HEK293 (cell line): Measurements from ENCODE around the gene PSMD12.

ENCODE experiments used
- CTCF ChIA-PET: fragments of 350-600 bp; formaldehyde crosslinking; extraction: SDS; loops from one replicate; lab custom pipeline; 2021; ENCODE audit warnings: antibody characterized with exemption; lab: Yijun Ruan, JAX
- POLR2A ChIA-PET: fragments of 300-600 bp; formaldehyde crosslinking; extraction: SDS; loops from one replicate; lab custom pipeline; 2020; ENCODE audit warnings: antibody characterized with exemption, inconsistent platforms; lab: Yijun Ruan, JAX
- H3K27ac ChIP-seq: fragments of 200-500 bp; sonication (Bioruptor generic); 2 replicates; pipeline ENCODE4 v1.5.1; 2014; ENCODE audit warnings: low read depth, low read length, control low read depth, inconsistent platforms; ENCODE audit errors: extremely low read depth
- H3K36me3 ChIP-seq, 2 experiments: fragments of 200-500 bp in 1 of 2; sonication (Bioruptor generic) in 1 of 2; 1 replicate in 1 of 2; 2 replicates in 1 of 2; pipeline ENCODE4 v1.5.1; 2014 to 2017; ENCODE audit warnings: inconsistent platforms in 2 of 2, low read length in 2 of 2; ENCODE audit not compliant: control insufficient read depth in 2 of 2, insufficient read depth in 1 of 2
- H3K4me1 ChIP-seq: fragments of 200-500 bp; sonication (Bioruptor generic); 2 replicates; pipeline ENCODE4 v1.5.1; 2014; ENCODE audit warnings: mild to moderate bottlenecking, low read length, inconsistent platforms; ENCODE audit not compliant: control insufficient read depth, insufficient read depth
- H3K4me3 ChIP-seq: 2 replicates; pipeline ENCODE4 v1.5.1; 2011; ENCODE audit warnings: low read depth, mild to moderate bottlenecking, control low read depth, low read length, moderate library complexity
- H3K9me3 ChIP-seq: fragments of 200-500 bp; sonication (Bioruptor generic); 2 replicates; pipeline ENCODE4 v1.5.1; 2014; ENCODE audit warnings: low read depth, low read length, inconsistent platforms; ENCODE audit not compliant: control insufficient read depth, insufficient read depth
- GLIS2 ChIP-seq: fragments of 450-650 bp; formaldehyde crosslinking; IDR thresholded peaks from 2 replicates; pipeline ENCODE4 v1.5.1; 2016; ENCODE audit warnings: missing biosample characterization, missing genetic modification characterization
- HOXC10 ChIP-seq: sonication (generic); formaldehyde crosslinking; IDR thresholded peaks from 2 replicates; pipeline ENCODE4 v1.8.1; 2023; ENCODE audit warnings: mild to moderate bottlenecking, missing genetic modification reagents
- RBAK ChIP-seq: fragments of 450-650 bp; formaldehyde crosslinking; IDR thresholded peaks from 2 replicates; pipeline ENCODE4 v1.5.1; 2016; ENCODE audit warnings: missing biosample characterization, missing genetic modification characterization
- SP7 ChIP-seq: fragments of 450-650 bp; formaldehyde crosslinking; IDR thresholded peaks from 2 replicates; pipeline ENCODE4 v1.5.1; 2016; ENCODE audit warnings: missing biosample characterization, missing genetic modification characterization
- ZFP37 ChIP-seq: fragments of 450-650 bp; formaldehyde crosslinking; IDR thresholded peaks from 2 replicates; pipeline ENCODE4 v1.5.1; 2016; ENCODE audit warnings: missing biosample characterization, missing genetic modification characterization
- ZNF555 ChIP-seq: fragments of 450-650 bp; formaldehyde crosslinking; conservative IDR thresholded peaks from 2 replicates; pipeline ENCODE4 v1.5.1; 2017; ENCODE audit warnings: missing biosample characterization, mild to moderate bottlenecking, missing genetic modification characterization, inconsistent platforms
- ZNF560 ChIP-seq: fragments of 450-650 bp; formaldehyde crosslinking; IDR thresholded peaks from 2 replicates; pipeline ENCODE4 v1.5.1; 2017; ENCODE audit warnings: missing biosample characterization, missing genetic modification characterization, borderline replicate concordance
- ZNF571 ChIP-seq: fragments of 450-650 bp; formaldehyde crosslinking; IDR thresholded peaks from 2 replicates; pipeline ENCODE4 v1.5.0; 2017; ENCODE audit warnings: missing biosample characterization, missing genetic modification characterization
- ZNF626 ChIP-seq: fragments of 450-650 bp; sonication (Bioruptor Pico); formaldehyde crosslinking; IDR thresholded peaks from 2 replicates; pipeline ENCODE4 v1.5.1; 2018; ENCODE audit warnings: missing biosample characterization, missing genetic modification characterization, inconsistent platforms
- ZNF629 ChIP-seq: fragments of 450-650 bp; formaldehyde crosslinking; IDR thresholded peaks from 2 replicates; pipeline ENCODE4 v1.5.1; 2017; ENCODE audit warnings: missing biosample characterization, missing genetic modification characterization
- ZNF654 ChIP-seq: fragments of 450-650 bp; formaldehyde crosslinking; IDR thresholded peaks from 2 replicates; pipeline ENCODE4 v1.5.1; 2016; ENCODE audit warnings: low read depth, missing biosample characterization, missing genetic modification characterization
- ZNF768 ChIP-seq: fragments of 450-650 bp; formaldehyde crosslinking; IDR thresholded peaks from 2 replicates; pipeline ENCODE4 v1.5.1; 2018; ENCODE audit warnings: missing biosample characterization, mild to moderate bottlenecking, missing genetic modification characterization
- ZNF792 ChIP-seq: fragments of 450-650 bp; formaldehyde crosslinking; IDR thresholded peaks from 2 replicates; pipeline ENCODE4 v1.5.1; 2016; ENCODE audit warnings: missing biosample characterization, missing genetic modification characterization
- TF ChIP-seq, protein P1 (sequence below): fragments of 450-650 bp; formaldehyde crosslinking; IDR thresholded peaks from 2 replicates; pipeline ENCODE4 v1.5.1; 2016; ENCODE audit warnings: missing biosample characterization, missing genetic modification characterization
- TF ChIP-seq, protein P2 (sequence below): fragments of 450-650 bp; formaldehyde crosslinking; IDR thresholded peaks from 2 replicates; pipeline ENCODE4 v1.5.1; 2016; ENCODE audit warnings: missing biosample characterization, missing genetic modification characterization
- TF ChIP-seq, protein P3 (sequence below): fragments of 450-650 bp; formaldehyde crosslinking; IDR thresholded peaks from 2 replicates; pipeline ENCODE4 v1.5.1; 2016; ENCODE audit warnings: missing biosample characterization, missing genetic modification characterization
- TF ChIP-seq, protein P4 (sequence below): fragments of 450-650 bp; formaldehyde crosslinking; IDR thresholded peaks from 2 replicates; pipeline ENCODE4 v1.5.1; 2016; ENCODE audit warnings: missing biosample characterization, missing genetic modification characterization
- TF ChIP-seq, protein P5 (sequence below): fragments of 450-650 bp; formaldehyde crosslinking; conservative IDR thresholded peaks from 2 replicates; pipeline ENCODE4 v1.5.1; 2016; ENCODE audit warnings: low read depth, missing biosample characterization, missing genetic modification characterization
- TF ChIP-seq, protein P6 (sequence below): fragments of 450-650 bp; formaldehyde crosslinking; IDR thresholded peaks from 2 replicates; pipeline ENCODE4 v1.5.1; 2016; ENCODE audit warnings: missing biosample characterization, missing genetic modification characterization
- TF ChIP-seq, protein P7 (sequence below): fragments of 450-650 bp; formaldehyde crosslinking; IDR thresholded peaks from 2 replicates; pipeline ENCODE4 v1.5.1; 2017; ENCODE audit warnings: missing biosample characterization, missing genetic modification characterization

The PSMD12 gene

DNA sequence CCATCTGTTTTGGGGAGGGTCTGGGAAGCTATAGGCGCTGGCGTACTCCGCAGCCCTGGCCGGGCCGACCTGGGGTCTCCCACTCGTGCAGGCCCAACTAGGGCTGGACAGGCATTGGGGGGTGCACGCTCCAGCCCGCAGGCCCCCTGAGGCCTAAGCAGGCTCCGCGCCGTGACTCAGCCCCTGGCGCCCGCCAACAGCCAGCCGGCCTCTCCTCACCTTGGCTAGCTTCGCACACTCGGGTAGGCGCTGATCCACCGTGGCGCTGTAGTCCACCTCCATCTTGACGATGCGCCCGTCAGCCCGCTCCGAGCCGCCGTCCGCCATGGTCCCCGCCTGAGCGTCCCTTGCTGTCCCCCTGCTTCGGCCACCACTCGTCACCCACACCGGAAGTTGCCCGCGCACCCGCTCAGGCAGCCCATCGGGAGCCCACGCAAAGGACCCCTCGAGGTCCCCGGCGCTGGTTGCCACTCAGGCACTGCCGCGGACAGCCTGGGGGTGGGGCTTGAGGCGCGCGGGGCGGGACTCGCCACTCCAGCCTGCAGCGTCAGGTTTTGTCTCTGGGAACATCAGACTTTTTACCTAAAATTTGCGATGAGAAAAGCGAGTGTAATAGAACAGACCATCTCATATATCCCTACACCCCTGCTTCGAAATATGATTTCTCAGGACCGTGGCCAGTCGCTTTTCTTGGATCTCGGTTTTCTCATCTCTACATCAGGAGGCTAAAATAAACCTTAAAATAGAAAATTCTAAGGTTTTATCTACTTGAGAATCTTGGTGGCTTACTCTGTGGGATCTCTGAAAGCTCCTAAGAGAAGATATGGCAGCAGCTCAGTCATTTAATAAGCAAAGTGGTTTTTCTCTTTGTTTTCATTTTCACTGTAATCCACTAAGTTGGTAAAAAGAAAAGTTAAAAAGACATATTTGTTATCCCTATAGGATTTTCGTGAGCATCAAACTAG lies at the start of gene PSMD12 (continued):
- TF ChIP-seq, protein P1, sequence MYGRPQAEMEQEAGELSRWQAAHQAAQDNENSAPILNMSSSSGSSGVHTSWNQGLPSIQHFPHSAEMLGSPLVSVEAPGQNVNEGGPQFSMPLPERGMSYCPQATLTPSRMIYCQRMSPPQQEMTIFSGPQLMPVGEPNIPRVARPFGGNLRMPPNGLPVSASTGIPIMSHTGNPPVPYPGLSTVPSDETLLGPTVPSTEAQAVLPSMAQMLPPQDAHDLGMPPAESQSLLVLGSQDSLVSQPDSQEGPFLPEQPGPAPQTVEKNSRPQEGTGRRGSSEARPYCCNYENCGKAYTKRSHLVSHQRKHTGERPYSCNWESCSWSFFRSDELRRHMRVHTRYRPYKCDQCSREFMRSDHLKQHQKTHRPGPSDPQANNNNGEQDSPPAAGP (tag by site-specific recombination): peak; percentile 91
- TF ChIP-seq HOXC10: peak; percentile 92; the same call in 1 of the 2 replicates
- TF ChIP-seq, protein P2, sequence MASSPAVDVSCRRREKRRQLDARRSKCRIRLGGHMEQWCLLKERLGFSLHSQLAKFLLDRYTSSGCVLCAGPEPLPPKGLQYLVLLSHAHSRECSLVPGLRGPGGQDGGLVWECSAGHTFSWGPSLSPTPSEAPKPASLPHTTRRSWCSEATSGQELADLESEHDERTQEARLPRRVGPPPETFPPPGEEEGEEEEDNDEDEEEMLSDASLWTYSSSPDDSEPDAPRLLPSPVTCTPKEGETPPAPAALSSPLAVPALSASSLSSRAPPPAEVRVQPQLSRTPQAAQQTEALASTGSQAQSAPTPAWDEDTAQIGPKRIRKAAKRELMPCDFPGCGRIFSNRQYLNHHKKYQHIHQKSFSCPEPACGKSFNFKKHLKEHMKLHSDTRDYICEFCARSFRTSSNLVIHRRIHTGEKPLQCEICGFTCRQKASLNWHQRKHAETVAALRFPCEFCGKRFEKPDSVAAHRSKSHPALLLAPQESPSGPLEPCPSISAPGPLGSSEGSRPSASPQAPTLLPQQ: peak; percentile 62
- peak; percentile 90; the same call in 1 of the 2 replicates for TF ChIP-seq ZFP37
- TF ChIP-seq, protein P3, sequence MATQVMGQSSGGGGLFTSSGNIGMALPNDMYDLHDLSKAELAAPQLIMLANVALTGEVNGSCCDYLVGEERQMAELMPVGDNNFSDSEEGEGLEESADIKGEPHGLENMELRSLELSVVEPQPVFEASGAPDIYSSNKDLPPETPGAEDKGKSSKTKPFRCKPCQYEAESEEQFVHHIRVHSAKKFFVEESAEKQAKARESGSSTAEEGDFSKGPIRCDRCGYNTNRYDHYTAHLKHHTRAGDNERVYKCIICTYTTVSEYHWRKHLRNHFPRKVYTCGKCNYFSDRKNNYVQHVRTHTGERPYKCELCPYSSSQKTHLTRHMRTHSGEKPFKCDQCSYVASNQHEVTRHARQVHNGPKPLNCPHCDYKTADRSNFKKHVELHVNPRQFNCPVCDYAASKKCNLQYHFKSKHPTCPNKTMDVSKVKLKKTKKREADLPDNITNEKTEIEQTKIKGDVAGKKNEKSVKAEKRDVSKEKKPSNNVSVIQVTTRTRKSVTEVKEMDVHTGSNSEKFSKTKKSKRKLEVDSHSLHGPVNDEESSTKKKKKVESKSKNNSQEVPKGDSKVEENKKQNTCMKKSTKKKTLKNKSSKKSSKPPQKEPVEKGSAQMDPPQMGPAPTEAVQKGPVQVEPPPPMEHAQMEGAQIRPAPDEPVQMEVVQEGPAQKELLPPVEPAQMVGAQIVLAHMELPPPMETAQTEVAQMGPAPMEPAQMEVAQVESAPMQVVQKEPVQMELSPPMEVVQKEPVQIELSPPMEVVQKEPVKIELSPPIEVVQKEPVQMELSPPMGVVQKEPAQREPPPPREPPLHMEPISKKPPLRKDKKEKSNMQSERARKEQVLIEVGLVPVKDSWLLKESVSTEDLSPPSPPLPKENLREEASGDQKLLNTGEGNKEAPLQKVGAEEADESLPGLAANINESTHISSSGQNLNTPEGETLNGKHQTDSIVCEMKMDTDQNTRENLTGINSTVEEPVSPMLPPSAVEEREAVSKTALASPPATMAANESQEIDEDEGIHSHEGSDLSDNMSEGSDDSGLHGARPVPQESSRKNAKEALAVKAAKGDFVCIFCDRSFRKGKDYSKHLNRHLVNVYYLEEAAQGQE: peak; percentile 70; the same call in 1 of the 2 replicates
- no peak for TF ChIP-seq ZNF654 (tag by site-specific recombination)
- TF ChIP-seq, protein P4, sequence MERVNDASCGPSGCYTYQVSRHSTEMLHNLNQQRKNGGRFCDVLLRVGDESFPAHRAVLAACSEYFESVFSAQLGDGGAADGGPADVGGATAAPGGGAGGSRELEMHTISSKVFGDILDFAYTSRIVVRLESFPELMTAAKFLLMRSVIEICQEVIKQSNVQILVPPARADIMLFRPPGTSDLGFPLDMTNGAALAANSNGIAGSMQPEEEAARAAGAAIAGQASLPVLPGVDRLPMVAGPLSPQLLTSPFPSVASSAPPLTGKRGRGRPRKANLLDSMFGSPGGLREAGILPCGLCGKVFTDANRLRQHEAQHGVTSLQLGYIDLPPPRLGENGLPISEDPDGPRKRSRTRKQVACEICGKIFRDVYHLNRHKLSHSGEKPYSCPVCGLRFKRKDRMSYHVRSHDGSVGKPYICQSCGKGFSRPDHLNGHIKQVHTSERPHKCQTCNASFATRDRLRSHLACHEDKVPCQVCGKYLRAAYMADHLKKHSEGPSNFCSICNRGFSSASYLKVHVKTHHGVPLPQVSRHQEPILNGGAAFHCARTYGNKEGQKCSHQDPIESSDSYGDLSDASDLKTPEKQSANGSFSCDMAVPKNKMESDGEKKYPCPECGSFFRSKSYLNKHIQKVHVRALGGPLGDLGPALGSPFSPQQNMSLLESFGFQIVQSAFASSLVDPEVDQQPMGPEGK (tag by site-specific recombination): peak; percentile 91
- no peak for TF ChIP-seq ZNF560 (tag by site-specific recombination)
- TF ChIP-seq GLIS2 (tag by site-specific recombination): peak; percentile 94

DNA sequence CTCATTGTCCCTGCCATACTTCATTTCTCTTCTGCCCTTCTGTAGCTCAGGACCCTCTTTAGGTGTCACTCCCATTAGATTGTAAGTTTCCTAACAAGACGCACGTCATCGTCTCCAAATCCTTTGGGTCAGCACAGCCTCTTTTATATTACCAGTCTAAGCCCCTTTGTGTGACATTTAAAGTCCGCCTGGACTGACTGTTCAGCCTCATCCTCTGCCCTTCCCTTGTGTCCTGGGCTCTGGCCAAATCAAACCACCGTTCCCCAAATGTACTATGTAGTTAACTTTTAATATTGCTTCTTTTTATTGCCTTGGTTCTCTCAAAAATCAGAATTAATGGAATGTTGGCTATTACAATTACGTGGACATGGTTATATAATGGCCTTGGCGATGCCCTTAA lies 48.9 kb upstream of the PSMD12 start:
- ChIA-PET CTCF (no interaction called here), POLR2A (no interaction called here)
- Histone ChIP-seq H3K4me3 (no peak overlapping the region), H3K27ac (no peak overlapping the region), H3K9me3 (no peaks in the 10 kb centered on the region), H3K36me3 (no peaks in the 10 kb centered on the region), H3K4me1 (no peaks in the 10 kb centered on the region)
- TF ChIP-seq ZNF768 (tag by site-specific recombination) (no peak), RBAK (tag by site-specific recombination) (no peak), ZNF792 (tag by site-specific recombination) (no peak), ZNF626 (tag by site-specific recombination) (no peak), ZNF571 (no peak), ZNF629 (tag by site-specific recombination) (no peak), SP7 (no peak), ZNF555 (no peak)
- TF ChIP-seq, protein P5, sequence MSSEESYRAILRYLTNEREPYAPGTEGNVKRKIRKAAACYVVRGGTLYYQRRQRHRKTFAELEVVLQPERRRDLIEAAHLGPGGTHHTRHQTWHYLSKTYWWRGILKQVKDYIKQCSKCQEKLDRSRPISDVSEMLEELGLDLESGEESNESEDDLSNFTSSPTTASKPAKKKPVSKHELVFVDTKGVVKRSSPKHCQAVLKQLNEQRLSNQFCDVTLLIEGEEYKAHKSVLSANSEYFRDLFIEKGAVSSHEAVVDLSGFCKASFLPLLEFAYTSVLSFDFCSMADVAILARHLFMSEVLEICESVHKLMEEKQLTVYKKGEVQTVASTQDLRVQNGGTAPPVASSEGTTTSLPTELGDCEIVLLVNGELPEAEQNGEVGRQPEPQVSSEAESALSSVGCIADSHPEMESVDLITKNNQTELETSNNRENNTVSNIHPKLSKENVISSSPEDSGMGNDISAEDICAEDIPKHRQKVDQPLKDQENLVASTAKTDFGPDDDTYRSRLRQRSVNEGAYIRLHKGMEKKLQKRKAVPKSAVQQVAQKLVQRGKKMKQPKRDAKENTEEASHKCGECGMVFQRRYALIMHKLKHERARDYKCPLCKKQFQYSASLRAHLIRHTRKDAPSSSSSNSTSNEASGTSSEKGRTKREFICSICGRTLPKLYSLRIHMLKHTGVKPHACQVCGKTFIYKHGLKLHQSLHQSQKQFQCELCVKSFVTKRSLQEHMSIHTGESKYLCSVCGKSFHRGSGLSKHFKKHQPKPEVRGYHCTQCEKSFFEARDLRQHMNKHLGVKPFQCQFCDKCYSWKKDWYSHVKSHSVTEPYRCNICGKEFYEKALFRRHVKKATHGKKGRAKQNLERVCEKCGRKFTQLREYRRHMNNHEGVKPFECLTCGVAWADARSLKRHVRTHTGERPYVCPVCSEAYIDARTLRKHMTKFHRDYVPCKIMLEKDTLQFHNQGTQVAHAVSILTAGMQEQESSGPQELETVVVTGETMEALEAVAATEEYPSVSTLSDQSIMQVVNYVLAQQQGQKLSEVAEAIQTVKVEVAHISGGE (tag by site-specific recombination): no peak
- TF ChIP-seq, protein P6, sequence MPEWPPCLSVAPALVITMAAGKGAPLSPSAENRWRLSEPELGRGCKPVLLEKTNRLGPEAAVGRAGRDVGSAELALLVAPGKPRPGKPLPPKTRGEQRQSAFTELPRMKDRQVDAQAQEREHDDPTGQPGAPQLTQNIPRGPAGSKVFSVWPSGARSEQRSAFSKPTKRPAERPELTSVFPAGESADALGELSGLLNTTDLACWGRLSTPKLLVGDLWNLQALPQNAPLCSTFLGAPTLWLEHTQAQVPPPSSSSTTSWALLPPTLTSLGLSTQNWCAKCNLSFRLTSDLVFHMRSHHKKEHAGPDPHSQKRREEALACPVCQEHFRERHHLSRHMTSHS (tag by site-specific recombination): no peak
- TF ChIP-seq, protein P7, sequence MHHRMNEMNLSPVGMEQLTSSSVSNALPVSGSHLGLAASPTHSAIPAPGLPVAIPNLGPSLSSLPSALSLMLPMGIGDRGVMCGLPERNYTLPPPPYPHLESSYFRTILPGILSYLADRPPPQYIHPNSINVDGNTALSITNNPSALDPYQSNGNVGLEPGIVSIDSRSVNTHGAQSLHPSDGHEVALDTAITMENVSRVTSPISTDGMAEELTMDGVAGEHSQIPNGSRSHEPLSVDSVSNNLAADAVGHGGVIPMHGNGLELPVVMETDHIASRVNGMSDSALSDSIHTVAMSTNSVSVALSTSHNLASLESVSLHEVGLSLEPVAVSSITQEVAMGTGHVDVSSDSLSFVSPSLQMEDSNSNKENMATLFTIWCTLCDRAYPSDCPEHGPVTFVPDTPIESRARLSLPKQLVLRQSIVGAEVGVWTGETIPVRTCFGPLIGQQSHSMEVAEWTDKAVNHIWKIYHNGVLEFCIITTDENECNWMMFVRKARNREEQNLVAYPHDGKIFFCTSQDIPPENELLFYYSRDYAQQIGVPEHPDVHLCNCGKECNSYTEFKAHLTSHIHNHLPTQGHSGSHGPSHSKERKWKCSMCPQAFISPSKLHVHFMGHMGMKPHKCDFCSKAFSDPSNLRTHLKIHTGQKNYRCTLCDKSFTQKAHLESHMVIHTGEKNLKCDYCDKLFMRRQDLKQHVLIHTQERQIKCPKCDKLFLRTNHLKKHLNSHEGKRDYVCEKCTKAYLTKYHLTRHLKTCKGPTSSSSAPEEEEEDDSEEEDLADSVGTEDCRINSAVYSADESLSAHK (tag by site-specific recombination): no peak
